HG03439 (cell line): Measurements from ENCODE around the gene PITPNM1.
A peak's percentile ranks its signal among the peaks of the same experiment; 100 is the strongest.
"Not testable (repeated sequence)": the region's sequence is repeated elsewhere in the genome, so short reads cannot be mapped to it uniquely, and the experiment has no call there.

Experiments used
- ATAC-seq: cut with Tn5 transposase; IDR thresholded peaks from one replicate; pipeline ENCODE4 v1.9.1; 2021; ENCODE audit warnings: mild to moderate bottlenecking, moderate library complexity; ENCODE audit not compliant: unreplicated experiment

Gene PITPNM1

DNA sequence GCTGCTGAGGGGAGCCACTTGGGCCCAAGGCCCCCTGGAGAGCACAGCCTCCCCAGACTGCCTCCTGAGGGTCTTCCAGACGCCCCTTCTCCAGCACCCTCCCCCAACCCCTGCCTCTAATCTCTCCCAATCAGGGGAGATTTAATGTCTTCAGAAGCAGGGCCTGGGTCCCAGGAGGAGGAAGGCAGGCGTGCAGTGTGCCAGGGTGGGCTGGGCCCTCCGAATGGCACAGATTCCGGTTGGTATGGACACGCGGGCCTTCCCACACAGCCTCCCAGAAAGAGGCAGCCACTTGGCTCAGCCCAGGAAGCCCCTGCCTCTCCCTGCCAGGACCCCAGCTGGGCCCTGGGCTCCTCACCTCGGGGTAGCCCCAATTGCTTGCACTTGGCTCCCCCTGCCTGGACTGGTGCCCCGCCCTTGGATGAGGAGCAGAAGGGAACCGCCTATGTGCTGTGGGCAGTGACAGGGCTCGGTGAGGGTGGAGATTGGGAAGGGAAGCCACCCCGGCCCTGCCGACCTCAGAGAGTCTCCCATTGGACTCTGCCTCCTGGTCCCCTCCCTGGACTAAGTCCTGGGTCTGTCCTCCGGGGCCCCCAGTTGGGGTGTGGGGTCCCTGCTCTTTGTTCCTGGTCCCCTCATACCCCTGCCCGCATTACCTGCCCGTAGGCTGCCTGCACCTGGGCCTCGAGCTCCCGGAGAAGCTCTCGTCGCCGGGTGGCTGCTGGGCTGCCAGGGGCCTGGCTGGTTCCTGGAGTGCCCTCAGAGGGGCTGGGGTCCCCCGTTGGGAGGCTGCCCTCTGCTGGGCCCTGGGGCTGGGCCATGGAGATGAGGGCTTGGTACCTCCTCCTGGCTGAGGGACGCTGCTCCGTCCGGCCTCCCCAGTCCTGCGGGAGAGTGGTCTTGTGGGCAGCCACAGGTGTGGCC lies 18.7 kb upstream of the PITPNM1 start:
- ATAC-seq = no peak

DNA sequence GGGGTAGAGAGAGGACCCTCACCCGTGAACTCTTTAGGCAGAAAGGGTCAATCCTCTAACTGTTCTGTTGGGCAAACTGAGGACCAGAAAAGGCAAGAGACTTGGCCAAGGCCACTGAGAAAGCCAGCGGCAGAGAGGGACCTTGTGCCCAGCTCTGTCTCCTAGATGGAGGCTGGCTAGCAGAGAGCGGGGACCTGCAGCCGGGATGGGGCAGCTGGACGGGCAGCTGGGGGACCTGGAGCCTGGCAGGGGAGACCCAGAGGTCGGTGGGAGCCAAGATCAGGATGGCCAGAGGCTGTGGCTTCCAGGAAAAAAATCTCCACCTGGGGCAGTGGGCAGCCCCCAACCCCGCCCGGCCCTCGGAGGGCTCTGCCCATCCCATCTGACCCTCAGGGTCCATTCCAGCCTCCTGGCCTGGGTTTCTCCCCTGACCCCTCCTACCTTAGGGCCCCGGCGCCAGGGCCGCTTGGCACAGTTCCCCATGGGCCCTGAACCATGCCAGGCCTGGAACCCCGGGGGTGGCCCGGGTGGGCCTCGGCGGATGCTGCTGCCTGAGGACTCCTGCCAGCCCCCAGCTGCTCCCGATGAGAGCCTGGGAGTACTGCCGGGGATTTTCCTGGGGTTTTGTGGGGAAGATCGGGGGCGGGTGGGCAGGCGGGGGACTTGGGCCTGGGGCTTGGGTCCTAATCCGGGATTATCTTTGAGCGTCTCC lies 17.8 kb upstream of the PITPNM1 start, which contains the start of gene CABP2:
CABP2 (minus strand) TSS at position 603 of the 712 bp plus-strand sequence; CDS start at position 483, 120 bp downstream.
- ATAC-seq = no peak

DNA sequence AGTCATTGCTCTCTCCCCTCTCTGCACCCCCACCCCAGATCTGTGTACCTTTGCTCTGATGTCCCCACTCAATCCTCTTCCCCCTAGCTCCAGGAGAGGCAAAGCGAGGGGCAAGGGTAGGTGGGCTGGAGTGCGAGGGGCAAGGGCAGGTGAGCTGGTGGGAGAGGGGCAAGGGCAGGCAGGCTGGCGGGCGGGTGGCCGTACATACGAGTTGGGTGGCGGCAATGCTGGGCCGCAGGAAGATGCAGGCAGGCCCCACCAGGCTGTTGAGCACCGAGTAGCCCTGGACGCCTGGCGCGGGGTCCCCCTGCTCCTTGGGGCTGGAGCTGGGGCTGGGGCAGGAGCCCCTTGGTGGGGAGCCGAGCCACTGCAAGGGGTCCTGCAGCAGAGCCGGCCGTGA lies 17.2 kb upstream of the PITPNM1 start:
- ATAC-seq = no peak

DNA sequence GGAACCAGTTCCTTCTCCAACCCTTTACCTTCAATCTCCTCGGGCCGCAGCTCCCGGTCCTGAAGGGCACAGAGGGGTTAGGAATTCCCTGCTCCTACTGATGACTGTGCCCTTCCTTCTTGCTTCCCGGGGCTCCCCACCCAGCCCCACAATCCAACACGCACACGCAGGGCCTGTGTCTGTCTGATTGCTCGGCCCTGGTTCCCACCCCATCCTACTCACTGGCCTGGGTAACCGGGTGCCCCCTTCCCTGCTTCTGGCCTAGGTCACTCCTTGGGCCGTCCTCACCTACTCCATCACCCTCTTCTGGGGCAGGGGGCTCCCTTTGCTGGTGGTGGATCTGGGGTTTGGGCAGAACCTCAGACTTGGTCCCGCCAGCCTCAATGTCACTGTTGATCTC lies 16.8 kb upstream of the PITPNM1 start:
- ATAC-seq = no peak

DNA sequence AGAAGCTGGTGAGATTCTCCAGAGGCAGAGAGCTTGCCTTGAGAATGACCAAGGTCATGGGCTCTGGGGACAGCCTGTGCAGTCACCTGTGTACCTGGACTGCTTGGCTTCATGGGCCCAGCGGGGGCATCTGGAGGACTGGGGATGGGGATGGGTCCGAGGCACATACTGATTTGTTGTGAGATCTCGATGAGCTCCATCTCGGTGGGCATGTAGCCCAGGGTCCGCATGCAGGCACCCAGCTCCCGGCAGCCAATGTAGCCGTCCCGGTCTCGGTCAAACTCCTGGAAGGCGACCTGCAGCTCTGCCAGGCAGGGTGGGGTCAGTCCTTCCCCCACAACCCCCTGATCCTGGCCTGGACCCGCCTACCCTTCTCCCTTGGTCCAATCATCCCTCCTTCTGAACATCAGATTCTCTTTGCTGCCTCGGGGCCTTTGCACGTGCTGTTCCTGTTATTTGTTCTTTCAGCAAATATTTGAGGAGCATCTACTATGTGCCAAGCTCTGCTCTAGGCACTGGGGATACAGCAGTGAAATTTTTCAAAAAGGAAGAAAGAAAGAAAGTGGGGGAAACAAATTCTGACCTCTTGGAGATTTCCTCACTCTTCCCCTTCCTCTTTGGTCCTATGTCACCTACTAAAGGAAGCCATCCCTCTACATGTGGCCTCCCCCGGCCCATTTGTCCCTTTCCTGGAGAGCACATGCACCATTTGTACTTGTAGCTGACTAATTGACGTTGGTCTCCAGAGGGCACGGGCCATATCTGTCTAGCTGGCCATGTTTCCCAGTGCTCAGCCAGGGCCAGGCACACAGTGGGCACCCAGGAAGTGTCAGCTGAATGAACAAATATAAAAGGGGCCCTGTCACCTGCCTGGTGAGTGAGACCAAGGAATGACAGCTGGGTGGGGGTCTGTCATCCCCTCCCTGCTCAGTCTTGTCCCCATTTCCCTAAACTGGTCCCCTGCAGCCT lies 16.0 kb upstream of the PITPNM1 start:
- no peak for ATAC-seq

DNA sequence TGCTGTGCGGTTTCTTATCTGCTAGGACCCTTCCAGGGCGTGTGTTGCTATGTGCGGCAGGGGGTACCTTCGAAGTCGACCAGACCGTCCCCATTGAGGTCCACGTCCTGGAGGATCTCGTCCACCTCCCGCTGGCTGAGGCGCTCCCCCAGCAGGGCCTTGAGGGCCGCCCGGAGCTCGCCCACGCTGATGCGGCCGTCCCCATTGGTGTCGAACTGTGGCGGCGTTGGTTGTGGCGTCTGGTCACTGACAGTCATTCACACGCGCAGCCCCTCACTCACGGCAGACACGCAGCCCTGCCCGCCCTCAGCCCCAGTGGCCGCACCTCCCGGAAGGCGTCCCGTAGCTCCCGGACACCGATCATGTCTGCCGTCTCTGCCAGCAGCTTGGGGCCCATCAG lies 14.6 kb upstream of the PITPNM1 start:
- no peak for ATAC-seq

DNA sequence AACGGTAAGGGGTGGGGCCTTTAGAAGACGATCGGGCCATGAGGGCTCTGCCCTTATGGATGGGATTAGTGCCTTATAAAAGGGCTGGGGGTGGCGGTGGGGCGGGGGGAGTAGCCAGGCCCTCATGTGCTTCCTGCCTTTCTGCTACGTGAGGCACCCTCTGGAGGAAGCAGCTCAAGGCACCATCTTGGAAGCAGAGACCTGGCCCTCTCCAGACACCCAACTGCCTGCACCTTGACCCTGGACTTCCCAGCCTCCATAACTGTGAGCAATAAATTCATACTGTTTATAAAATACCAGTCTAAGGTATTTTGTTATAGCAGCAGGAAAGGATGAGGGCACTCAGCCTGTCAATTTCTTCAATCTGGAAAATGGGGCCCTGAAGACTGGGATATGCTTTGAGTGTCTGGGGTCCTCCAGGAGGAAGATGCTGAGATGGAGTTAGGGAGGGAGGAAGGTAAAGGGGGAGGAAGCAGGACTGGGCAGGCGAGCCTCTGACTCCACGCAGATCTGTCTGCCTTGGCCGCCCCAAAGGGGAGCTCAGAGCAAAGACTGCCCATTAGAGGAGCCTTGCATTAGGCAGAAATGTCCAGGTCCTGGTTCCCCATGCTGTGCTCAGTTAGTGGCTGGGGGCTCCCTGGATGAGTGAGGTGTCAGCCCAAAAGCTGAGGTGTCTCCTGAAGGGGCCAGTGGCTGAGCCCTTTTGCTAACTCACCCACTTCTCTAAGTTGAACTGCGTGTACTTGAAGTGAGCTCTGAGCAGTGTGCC lies 12.8 kb upstream of the PITPNM1 start:
- ATAC-seq = no peak

DNA sequence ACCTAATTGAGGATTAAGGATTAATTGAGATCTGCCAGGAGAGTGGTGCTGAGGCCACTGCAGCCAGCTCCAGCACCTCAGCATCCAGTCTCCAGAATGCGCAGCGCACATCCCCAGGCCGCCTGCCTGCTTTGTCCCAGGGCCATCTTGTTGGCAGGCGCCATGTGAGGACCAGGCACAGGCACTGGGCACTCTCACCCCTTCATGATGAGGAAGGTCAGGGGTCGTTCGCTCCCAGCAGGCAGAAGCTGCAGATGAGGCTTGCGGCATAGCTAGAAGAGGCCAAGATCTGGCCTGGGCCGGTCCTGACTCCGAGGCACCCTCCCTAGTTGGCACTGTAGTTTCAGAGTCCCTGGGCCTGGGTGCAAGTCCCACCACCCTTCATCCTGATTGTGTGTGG lies 11.6 kb upstream of the PITPNM1 start:
- ATAC-seq = no peak

DNA sequence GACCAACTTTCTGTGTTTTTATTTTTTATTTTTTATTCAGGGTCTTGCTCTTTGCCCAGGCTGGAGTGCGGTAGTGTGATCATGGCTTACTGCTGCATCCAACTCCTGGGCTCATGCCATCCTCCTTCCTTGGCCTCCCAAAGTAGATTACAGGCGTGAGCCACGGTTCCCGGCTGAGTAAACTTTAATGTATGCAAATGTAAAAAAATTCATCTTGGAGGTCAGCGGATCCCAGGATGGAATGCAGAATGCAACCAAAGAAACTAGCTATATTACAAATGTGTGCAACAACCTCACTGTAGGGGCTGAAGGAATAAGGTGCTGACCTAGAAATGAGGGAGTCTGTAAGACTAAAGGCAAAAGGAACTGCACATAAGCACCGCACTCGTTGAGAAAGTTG lies 9.0 kb upstream of the PITPNM1 start:
- ATAC-seq = no peak

DNA sequence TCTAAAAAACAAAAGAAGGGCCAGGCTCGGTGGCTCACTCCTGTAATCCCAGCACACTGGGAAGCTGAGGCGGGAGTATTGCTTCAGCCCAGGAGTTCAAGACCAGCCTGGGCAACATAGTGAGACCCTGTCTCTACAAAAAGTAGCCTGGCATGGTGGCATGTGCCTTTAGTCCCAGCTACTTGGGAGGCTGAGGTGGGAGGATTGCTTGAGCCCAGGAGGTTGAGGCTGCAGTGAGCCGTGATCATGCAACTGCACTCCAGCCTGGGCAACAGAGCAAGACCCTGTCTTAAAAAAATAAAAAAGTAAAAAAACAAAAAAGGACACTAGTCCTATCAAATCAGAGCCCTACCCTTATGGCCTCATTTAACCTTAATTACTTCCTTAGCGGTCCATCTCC lies 6.4 kb upstream of the PITPNM1 start:
- ATAC-seq = not testable (repeated sequence)

DNA sequence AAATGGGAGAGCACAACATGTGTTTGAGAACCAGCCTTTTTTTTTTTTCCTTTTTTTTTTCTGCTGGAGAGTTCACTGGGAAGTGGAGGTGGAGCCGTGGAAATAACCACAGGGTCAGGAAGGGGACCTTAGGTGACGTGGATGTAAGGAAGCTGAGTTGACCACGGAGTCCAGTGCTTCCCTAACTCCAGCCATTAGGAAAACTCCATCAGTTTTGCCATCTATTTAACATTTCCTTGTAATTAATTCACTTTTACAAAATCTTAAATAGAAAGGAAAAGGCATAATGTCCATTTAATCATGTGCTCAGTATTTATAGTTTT lies 4.8 kb upstream of the PITPNM1 start:
- ATAC-seq = no peak

DNA sequence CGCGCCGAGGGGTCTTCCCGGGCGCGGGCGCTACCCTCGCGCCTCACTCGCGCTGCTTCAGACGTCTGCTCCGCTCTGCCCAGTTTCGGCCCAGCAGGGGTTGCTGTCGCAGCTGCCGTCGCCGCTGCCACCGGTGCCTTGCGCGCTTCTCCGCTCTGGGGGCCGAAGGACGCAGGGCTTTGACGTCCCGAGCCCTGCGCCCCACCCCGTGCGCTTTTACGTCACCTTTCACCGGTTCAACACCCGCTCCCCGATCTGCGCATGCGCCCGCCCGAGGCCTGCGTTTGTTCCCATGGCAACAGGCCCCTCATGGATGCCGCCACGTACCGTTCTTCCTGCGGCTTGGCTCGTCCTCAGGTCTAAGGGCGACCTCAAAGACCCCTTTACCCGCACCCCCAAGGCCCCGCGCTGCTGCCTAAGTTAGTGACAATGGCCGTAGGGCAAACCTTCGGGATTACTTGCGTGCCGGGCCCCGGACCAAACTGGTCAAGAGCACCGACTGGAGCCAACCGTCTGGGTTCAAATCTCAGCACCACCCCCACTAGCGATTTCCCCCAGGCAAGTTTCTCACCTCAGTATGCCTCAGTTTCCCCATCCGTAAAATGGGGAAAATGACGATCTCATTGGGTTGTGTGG lies 3.4 kb upstream of the PITPNM1 start:
- ATAC-seq = peak; percentile 41

DNA sequence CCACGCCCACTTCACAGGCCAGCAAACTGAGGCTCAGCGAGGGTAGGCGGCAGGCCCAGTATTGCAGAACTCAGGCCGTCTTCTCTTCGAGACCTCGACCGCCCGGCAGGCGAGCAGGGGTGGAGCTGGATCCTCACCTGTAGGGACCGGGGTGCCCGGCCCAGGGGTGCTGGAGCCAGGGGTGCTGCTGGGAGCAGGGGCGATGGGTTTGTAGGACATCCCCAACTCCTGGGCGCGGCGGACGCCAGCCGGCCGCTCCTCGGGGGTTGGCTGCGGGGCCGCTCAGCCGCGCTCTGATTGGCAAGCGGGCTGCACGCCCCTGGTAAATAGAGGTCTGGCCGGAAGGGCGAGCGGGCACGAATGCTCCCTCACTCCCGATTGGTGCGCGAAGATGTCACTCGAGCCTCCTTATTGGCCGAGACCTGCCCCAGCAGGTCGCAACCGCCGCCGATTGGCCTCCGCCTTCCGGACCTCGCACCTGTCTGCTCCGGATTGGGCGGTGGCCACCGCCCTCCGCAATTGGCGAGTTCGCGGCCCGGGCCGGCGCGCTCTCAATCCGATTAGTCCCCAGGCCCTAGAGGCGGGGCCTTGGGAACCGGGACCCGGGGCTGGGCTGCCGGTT lies 2.8 kb upstream of the PITPNM1 start, which contains the start of gene CDK2AP2:
CDK2AP2 (minus strand) TSS at position 299 of the 622 bp plus-strand sequence; CDS start at position 219, 80 bp downstream.
- ATAC-seq = peak; percentile 67

DNA sequence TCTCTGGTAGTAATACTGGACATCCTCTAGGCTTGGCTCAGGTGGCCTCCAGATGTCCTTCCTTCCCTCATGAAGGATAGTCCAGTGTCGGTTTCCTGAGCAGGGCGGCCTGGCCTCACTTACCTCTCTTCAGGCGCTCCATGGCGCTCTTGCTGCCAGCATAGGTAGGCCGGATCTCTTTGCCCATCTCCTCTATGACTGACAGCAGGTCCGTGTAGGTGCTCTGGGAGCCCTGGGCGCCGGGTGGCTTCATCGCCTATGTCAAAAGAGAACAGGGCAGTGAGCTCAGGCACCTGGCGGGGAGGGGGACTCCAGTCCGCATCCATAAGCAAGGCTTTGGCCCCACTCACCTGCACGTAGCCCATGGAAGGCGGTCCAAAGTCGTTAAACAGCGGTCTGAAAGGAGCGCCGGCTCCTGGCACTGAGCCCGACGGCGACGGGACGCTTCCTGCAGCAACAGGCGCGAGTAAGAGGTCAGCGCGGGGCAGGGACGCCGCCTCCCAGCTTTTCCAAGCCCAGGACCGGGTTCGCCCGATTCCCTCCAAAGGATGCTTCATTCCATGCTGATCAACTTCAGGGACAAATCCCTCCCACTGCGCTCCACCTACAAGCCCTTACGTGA lies 2.2 kb upstream of the PITPNM1 start:
- ATAC-seq = no peak

DNA sequence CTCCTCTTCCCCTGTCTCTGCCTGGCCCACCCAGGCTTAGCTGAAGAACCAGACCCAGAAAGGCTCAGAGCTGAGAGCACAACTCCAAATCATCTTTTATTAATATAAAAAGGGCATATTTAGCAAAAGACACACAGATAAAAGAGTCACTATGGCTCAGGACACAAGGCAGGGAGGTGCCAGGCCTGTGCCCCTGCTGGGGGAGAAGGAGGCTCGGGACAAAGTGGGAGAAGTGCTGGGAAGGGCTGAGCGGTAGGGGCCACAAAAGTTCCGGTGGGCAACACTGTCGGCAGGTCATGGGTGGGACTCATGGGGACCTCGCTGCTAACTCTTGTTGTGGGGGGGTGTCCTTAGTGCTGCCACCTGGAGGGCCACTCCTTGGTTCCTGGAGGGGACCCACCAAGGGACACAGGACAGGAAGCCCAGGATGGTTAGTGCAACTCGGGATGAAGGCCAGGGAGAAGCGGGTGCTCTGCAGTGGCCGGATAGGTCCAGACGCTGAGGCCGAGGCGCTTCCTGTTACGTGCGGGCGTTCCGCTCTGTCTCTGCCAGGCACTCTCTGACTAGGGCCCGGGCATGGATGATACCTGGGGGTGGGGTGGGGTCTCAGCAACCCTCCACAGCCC lies 1.4 kb upstream of the PITPNM1 start:
- ATAC-seq = no peak

DNA sequence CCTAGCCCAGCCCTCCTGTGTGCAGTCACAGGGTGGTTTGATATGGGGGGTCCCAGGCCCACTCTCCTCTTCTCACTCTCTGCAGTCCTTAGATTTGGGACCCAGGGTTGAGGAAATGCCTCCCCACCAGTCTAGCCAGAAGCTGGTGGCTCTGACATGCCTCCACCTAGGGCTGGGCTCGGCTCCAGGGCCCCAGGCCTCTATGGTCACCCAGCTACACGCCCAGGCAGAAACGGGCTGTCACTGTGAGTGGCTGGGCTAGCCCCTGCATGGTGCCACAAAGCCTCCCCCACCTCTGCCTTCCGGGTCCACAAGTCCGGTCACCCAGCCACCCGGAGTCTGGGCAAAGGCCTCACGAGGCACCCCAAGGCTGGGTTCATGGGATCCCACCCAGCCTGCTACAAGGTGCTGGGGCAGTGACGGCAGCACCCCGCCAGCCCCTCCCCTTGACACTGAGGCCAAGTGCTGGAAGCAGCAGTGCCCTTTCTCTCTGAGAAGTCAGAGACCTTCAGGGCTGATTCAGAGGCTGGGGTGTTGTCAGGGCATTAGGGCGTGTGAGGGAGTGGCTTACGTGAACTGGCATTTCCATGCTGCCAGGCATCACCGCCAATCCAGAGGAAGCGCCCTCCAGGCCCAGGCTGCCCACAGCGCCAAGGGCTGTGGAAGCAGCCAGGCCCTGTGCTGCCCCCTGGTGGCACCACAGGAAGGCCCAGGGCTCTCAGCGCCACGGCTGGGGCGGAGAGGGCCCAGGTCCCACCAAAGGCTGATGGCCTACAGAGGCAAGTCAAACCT lies 638 bp upstream of the PITPNM1 start:
- ATAC-seq = no peak
